ENCODE data around the gene ACACB.

The ACACB gene

GRCh38 chr12:109277255-109277898, 161.0 kb downstream of the ACACB start:
- DNase-seq (ENCODE audit: low read depth in 2 of 2): no peak

- no peak for DNase-seq (ENCODE audit: low read depth in 2 of 2)
Observed at GRCh38 chr12:109277899-109278762, 161.7 kb downstream of the ACACB start.

DNA sequence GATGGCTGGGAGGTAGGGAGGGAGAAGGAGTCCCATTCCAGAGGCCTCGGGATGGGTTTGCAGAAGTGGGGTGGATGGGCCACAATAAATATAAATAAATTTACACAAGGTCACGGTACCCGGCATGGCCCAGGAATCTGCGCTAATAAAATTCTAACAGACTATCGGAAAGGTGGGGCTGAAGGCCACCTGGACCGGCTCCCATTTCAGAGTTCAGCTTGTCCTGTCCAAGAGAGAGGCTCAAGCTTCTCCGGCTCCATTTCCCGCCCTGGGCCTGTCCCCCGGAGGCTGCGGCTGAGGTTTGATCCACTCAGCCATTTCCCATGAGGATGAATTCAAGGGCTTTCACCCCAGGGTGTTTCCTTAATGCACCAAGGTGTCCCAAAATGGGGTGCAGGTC, 162.5 kb downstream of the ACACB start:
- no peak for DNase-seq (ENCODE audit: low read depth in 2 of 2)

GRCh38 chr12:109279525-109279924, 163.1 kb downstream of the ACACB start:
- no peak for DNase-seq (ENCODE audit: low read depth in 2 of 2)

GRCh38 chr12:109281452-109281851, 165.1 kb downstream of the ACACB start:
- no peak for DNase-seq (ENCODE audit: low read depth in 2 of 2)

DNA sequence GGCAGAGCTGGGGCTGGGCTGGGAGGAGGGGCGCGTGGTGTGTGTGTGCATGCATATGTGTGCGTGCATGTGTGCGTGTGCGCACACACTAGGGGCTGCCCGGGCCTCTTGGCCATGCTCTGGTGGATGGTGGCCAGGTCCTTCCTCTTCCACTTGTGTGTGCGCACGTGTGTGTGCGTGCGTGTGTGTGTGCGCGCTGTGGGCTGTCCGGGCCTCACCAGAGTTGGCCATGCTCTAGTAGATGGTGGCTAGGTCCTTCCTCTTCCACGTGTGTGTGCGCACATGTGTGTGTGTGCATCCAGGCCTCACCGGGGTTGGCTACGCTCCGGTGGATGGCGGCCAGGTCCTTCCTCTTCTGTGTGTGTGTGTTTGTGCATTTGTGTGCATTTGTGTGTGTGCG, 168.0 kb downstream of the ACACB start:
- DNase-seq (ENCODE audit: low read depth in 2 of 2): no peak

- no peak for DNase-seq (ENCODE audit: low read depth in 2 of 2)
Observed at GRCh38 chr12:109286252-109286651, 169.9 kb downstream of the ACACB start.

GRCh38 chr12:109286652-109287051, 170.3 kb downstream of the ACACB start:
- no peak for DNase-seq (ENCODE audit: low read depth in 2 of 2)

DNA sequence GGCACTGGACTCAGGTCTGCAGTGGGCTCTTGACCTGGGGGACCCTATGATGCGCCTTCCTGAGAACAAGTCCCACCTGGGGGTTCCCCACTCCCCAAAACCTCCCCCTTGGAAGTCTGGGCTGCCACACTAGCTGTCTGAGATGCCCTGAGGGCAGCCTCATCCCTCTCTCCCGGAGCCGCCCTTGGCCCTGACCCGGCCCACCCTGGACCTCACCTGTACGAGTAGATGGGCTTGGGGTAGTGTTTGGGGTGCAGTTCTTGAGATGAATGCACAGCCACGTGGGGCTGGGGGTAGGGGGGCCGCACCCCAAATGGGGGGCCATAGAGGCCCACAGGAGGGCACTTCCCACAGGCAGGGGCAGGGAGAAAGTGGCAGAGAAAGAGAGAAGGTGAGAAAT, 170.8 kb downstream of the ACACB start:
- DNase-seq (ENCODE audit: low read depth in 2 of 2): no peak

GRCh38 chr12:109287811-109288469, 171.6 kb downstream of the ACACB start:
- no peak for DNase-seq (ENCODE audit: low read depth in 2 of 2)

DNA sequence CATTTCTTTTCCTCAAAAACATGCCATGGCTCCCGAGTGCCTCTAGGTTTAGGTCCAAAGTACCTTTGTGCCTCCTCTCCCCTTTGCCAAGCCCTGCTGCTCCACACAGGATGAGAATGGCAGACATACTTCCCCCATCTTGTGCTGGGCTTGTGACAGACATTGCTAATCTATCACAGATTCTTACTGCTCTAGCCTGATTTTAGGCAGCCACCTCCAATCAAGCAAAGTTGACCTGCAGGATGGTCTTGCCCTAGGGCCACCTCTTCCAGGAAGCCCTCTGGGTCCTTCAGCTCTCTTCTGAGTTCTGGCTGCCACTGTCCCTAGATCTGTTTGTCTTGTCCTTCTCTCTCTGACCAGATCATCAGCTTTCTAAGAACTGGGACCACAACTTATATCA, 172.2 kb downstream of the ACACB start:
- no peak for DNase-seq (ENCODE audit: low read depth in 2 of 2)

DNA sequence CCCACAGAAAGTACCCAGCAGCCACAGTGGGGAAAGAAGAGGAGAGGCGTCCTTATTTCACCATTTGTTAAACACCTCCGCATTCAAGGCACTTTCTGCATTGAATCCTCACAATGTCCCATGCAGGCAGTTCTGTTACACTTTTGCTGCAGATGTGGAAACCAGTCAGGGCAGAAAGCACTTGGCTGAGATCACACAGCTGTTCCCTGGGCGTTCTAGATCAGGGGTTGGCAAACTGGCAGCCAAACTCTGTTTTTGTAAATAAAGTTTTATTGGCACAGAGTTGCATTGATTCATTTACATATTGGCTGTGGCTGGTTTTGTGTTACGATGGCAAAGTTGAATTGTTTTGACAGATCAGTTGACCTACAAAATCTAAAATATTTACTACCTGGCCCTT, 172.6 kb downstream of the ACACB start:
- no peak for DNase-seq (ENCODE audit: low read depth in 2 of 2)

DNA sequence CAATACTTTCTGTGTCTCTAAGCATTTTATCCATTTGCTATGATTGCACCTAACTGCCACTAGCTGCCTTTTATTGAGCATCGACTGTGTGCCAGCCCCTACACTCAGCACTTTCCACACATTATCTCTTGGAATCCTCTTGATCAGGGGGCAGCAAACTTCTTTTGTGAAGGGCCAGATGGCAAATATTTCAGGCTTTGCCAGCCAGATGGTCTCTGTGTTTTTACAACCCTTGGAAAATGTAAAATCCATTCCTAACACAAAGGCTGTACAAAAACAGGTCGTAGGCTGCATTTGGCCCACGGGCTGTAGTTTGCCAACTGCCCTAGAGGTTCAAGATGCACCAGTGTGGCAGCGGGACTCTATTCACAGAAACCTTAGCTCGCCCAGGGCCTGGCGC, 173.2 kb downstream of the ACACB start:
- DNase-seq (ENCODE audit: low read depth in 2 of 2): no peak

GRCh38 chr12:109290061-109290460, 173.7 kb downstream of the ACACB start:
- no peak for DNase-seq (ENCODE audit: low read depth in 2 of 2)

GRCh38 chr12:109291117-109291516, 174.7 kb downstream of the ACACB start:
- DNase-seq (ENCODE audit: low read depth in 2 of 2): no peak

DNA sequence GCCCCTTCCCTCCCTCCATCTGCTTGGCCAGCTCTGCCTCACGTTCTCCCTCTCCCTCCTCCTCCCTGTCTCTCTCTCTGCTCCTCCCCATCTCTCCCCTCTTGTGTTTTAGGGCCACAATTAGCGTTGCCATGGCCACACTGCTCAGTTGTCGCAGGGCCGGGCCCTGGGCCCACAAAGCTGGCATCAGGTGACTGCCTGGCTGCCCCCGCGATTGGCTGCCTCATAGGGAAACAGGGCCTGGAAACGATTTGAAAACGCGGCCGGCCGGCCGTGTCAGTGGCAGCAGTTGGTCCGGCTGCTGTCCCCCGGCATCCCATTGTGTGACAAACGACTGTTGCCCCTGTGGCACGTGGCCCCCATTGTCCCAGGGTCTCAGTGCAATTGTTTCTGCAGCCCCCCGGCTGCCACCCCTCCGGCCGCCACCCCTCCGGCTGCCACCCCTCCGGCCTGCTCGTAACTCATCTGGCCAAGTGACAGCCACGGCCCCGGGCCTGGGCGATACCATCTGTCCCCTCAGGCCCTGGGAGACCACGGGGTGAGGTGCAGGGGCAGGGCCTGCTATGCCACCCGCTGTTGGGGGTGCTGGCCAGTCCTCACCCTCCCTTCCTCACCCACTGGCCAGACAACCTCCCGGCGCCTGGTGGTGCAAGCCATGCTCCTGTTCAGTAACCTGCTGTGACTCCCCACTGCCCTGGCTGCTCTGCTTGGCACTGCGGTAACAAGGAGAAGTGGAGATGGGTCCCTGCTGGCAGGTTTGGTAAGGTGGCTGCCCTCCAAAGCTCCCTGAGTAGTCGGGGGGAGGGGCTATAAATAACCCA, 175.3 kb downstream of the ACACB start:
- DNase-seq (ENCODE audit: low read depth in 2 of 2): no peak

- no peak for DNase-seq (ENCODE audit: low read depth in 2 of 2)
Observed at GRCh38 chr12:109292342-109292711, 175.9 kb downstream of the ACACB start.

- no peak for DNase-seq (ENCODE audit: low read depth in 2 of 2)
Observed at GRCh38 chr12:109293106-109293505, 176.7 kb downstream of the ACACB start.

DNA sequence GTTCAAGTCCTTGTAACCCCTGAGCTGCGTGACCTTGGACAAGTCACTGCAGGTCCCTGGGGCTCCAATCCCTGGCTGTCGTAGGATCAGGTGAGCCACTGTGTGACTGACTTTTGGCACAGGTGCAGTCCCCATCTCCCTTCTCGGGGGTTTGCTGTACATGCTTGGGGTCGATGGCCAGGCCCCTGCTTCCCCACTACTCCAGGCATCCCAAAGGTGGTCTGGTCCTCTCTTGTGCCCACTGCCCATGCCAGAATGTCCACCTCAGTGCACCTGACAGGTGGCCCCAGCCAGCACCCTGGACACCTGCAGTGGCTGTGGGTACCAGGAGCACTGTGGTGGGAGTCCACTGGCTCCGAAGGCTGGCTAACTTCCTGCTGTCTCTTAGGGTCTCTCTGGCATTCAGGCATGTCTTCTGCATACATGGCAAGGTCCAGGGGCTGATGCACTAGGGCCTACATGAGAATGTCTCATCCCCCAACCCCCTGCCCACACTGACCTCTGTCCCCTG, 178.0 kb downstream of the ACACB start:
- no peak for DNase-seq (ENCODE audit: low read depth in 2 of 2)

GRCh38 chr12:109295764-109296425, 179.5 kb downstream of the ACACB start:
- DNase-seq (ENCODE audit: low read depth in 2 of 2): no peak

DNA sequence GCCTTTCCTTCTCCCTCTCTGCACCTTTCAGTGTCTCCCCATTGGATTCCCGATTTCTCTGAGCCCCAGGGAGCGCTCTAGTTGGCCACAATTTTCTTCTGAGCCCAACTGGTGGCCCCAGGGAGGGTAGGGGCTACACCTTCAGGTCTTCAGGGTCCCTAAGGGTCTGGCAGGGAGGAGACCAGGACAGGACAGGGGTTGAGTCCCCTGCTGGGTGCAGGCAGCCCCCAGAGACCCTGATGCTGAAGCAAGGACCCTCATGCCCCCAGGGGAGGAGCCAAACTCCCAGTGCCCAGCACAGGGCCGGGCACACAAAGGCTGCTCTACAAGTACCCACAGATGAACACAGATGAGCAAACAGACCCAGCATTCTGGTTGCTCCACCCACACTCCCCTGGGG, 180.0 kb downstream of the ACACB start:
- no peak for DNase-seq (ENCODE audit: low read depth in 2 of 2)

Data from fibroblast of skin of left quadriceps (primary cell).